H9 (cell line): ENCODE results near the gene PXT1. TPM values are rescaled to one million over a fixed set of nuclear protein-coding genes. Genes with fewer than 3 reads are reported as not detected.

ENCODE experiments used
- DNase-seq: peaks from one replicate; pipeline ENCODE4 v3.0.0-alpha.2; 2017
- H2AFZ ChIP-seq: one replicate; pipeline ENCODE4 v1.6.1; 2013; ENCODE audit warnings: mild to moderate bottlenecking, low read length, control low read depth, moderate library complexity
- H2AK5ac ChIP-seq: 2 replicates; pipeline ENCODE4 v1.6.1; 2013; ENCODE audit warnings: low read length, control low read depth, mixed read lengths; ENCODE audit not compliant: insufficient read length
- H2BK120ac ChIP-seq: one replicate; pipeline ENCODE4 v1.6.1; 2013; ENCODE audit warnings: low read depth, mild to moderate bottlenecking, low read length, control low read depth, inconsistent platforms; ENCODE audit not compliant: poor library complexity, severe bottlenecking
- H2BK12ac ChIP-seq: 2 replicates; pipeline ENCODE4 v1.6.1; 2013; ENCODE audit warnings: low read length, control low read depth, mixed read lengths, low read depth; ENCODE audit not compliant: insufficient read length
- H2BK15ac ChIP-seq: 2 replicates; pipeline ENCODE4 v1.6.1; 2013; ENCODE audit warnings: low read depth, low read length, control low read depth
- H2BK20ac ChIP-seq: one replicate; pipeline ENCODE4 v1.6.1; 2013; ENCODE audit warnings: low read depth, mild to moderate bottlenecking, low read length, control low read depth, inconsistent platforms; ENCODE audit not compliant: poor library complexity, severe bottlenecking
- H2BK5ac ChIP-seq: 2 replicates; pipeline ENCODE4 v1.6.1; 2013; ENCODE audit warnings: low read length, control low read depth, mixed read lengths; ENCODE audit not compliant: insufficient read length
- H3K14ac ChIP-seq: 2 replicates; pipeline ENCODE4 v1.6.1; 2013; ENCODE audit warnings: low read length, control low read depth; ENCODE audit not compliant: insufficient read depth
- H3K18ac ChIP-seq: 2 replicates; pipeline ENCODE4 v1.6.1; 2013; ENCODE audit warnings: low read depth, mild to moderate bottlenecking, mixed read lengths, low read length, control low read depth; ENCODE audit not compliant: insufficient read length
- H3K23ac ChIP-seq: 2 replicates; pipeline ENCODE4 v1.6.1; 2013; ENCODE audit warnings: low read length, control low read depth, mixed read lengths, low read depth; ENCODE audit not compliant: insufficient read length
- H3K23me2 ChIP-seq: 2 replicates; pipeline ENCODE4 v1.6.1; 2013; ENCODE audit warnings: low read depth, mild to moderate bottlenecking, mixed read lengths, low read length, control low read depth; ENCODE audit not compliant: insufficient read length, poor library complexity, severe bottlenecking
- H3K27ac ChIP-seq: 2 replicates; pipeline ENCODE4 v1.5.1; 2013; ENCODE audit warnings: low read length, control low read depth, mixed read lengths, low read depth; ENCODE audit not compliant: insufficient read length
- H3K27me3 ChIP-seq: 2 replicates; pipeline ENCODE4 v1.6.1; 2013; ENCODE audit warnings: low read length, control low read depth, inconsistent platforms; ENCODE audit not compliant: insufficient read depth
- H3K4ac ChIP-seq: 2 replicates; pipeline ENCODE4 v1.6.1; 2013; ENCODE audit warnings: low read depth, mild to moderate bottlenecking, control low read depth, inconsistent platforms, low read length, moderate library complexity
- H3K4me1 ChIP-seq: 2 replicates; pipeline ENCODE4 v1.6.1; 2013; ENCODE audit warnings: low read length, control low read depth, inconsistent platforms; ENCODE audit not compliant: insufficient read depth
- H3K4me2 ChIP-seq: 2 replicates; pipeline ENCODE4 v1.6.1; 2013; ENCODE audit warnings: low read length, control low read depth, mixed read lengths; ENCODE audit not compliant: insufficient read length, insufficient read depth
- H3K56ac ChIP-seq: 2 replicates; pipeline ENCODE4 v1.6.1; 2013; ENCODE audit warnings: low read depth, mild to moderate bottlenecking, mixed read lengths, low read length, control low read depth; ENCODE audit not compliant: insufficient read length
- H3K79me1 ChIP-seq: 2 replicates; pipeline ENCODE4 v1.6.1; 2013; ENCODE audit warnings: low read depth, mild to moderate bottlenecking, moderate library complexity, low read length, control low read depth, inconsistent platforms; ENCODE audit not compliant: insufficient read depth, poor library complexity, severe bottlenecking
- H3K79me2 ChIP-seq: 2 replicates; pipeline ENCODE4 v1.6.1; 2013; ENCODE audit warnings: low read length, control low read depth, inconsistent platforms; ENCODE audit not compliant: insufficient read depth
- H3K9ac ChIP-seq: 2 replicates; pipeline ENCODE4 v1.6.1; 2013; ENCODE audit warnings: low read length, control low read depth, mixed read lengths; ENCODE audit not compliant: insufficient read length; ENCODE audit errors: extremely low read depth
- H3K9me3 ChIP-seq: one replicate; pipeline ENCODE4 v1.6.1; 2013; ENCODE audit warnings: low read depth, low read length, inconsistent platforms; ENCODE audit not compliant: control insufficient read depth
- H3T11ph ChIP-seq: one replicate; pipeline ENCODE4 v1.6.1; 2013; ENCODE audit warnings: mild to moderate bottlenecking, low read length, control low read depth, inconsistent platforms
- H4K20me1 ChIP-seq: one replicate; pipeline ENCODE4 v1.6.1; 2013; ENCODE audit not compliant: control insufficient read depth, insufficient read length, insufficient read depth
- H4K5ac ChIP-seq: 2 replicates; pipeline ENCODE4 v1.6.1; 2013; ENCODE audit warnings: low read depth, mild to moderate bottlenecking, mixed read lengths, low read length, control low read depth; ENCODE audit not compliant: insufficient read length
- H4K8ac ChIP-seq: replicated peaks from 2 replicates; pipeline ENCODE4 v1.6.1; 2013; ENCODE audit warnings: low read length, control low read depth, mixed read lengths, low read depth; ENCODE audit not compliant: insufficient read length
- H4K91ac ChIP-seq: 2 replicates; pipeline ENCODE4 v1.6.1; 2013; ENCODE audit warnings: low read depth, mild to moderate bottlenecking, moderate library complexity, mixed read lengths, low read length, control low read depth; ENCODE audit not compliant: insufficient read length
- H3K27ac Mint-ChIP-seq, 3 experiments: 2 replicates in 2 of 3; 3 replicates in 1 of 3; pipeline ENCODE4 v1.8.0; 2020 to 2021; ENCODE audit warnings: mixed read lengths in 3 of 3, mild to moderate bottlenecking in 1 of 3, moderate library complexity in 1 of 3
- H3K27me3 Mint-ChIP-seq: 2 replicates; pipeline ENCODE4 v1.8.0; 2021; ENCODE audit warnings: low read depth, mild to moderate bottlenecking, moderate library complexity, mixed read lengths
- H3K36me3 Mint-ChIP-seq, 3 experiments: 2 replicates in 2 of 3; 3 replicates in 1 of 3; pipeline ENCODE4 v1.8.0; 2020 to 2021; ENCODE audit warnings: low read depth in 3 of 3, mixed read lengths in 3 of 3; ENCODE audit not compliant: insufficient read depth in 1 of 3
- H3K4me1 Mint-ChIP-seq, 2 experiments: 2 replicates each; pipeline ENCODE4 v1.8.0; 2020; ENCODE audit warnings: mixed read lengths in 2 of 2
- H3K4me3 Mint-ChIP-seq, 2 experiments: 2 replicates in 1 of 2; 3 replicates in 1 of 2; pipeline ENCODE4 v1.8.0; 2020 to 2021; ENCODE audit warnings: mild to moderate bottlenecking in 2 of 2, mixed read lengths in 2 of 2, moderate library complexity in 1 of 2
- H3K9me3 Mint-ChIP-seq, 2 experiments: 2 replicates in 1 of 2; 3 replicates in 1 of 2; pipeline ENCODE4 v1.8.0; 2020; ENCODE audit warnings: mild to moderate bottlenecking in 2 of 2, mixed read lengths in 2 of 2, moderate library complexity in 1 of 2
- CTCF ChIP-seq: fragments of 200-600 bp; sonication (generic); conservative IDR thresholded peaks from 3 replicates; pipeline ENCODE4 v1.8.0; 2021; ENCODE audit warnings: antibody characterized with exemption, mild to moderate bottlenecking
- WGBS: extraction: QIAGEN DNeasy Blood & Tissue Kit; methylation state at CpG from one replicate; pipeline ENCODE4 v1.1.7; 2013; ENCODE audit warnings: missing lambda C conversion rate, low lambda C conversion rate, mixed read lengths; ENCODE audit not compliant: insufficient read length; ENCODE audit errors: extremely low coverage; 5-methylcytosine and 5-hydroxymethylcytosine counted together
- total RNA-seq: library from RNA; stranded (reverse); gene quantifications from 2 replicates; pipeline ENCODE4 v1.2.1, GENCODE V29; 2021

The PXT1 gene
- total RNA-seq, 1 experiment from 2014 or later: not detected

DNA sequence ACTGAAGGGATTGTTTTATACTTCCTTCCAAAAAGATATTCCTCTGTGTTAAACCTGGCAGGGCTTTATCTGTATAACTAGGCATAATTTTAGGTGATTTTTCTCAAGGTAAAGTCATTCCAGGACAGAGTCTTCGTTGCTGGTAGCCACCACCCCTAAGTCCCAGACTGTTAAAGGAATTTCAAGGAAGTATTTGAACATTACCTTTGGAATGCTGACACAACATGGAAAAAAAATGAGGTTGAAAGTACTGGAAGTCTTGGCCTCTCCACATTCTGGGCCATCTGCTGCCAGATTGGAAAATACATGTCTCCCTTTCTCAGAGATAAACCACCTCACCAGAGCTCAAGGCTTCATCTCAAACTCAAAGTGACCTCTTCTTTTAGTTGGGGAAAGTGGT lies 28.2 kb downstream of the PXT1 start:
- H2AFZ ChIP-seq: no peak overlapping the region

More for the DNA sequence above, 28.2 kb downstream of the PXT1 start:
- Histone ChIP-seq H4K8ac (no peak overlapping the region), H3T11ph (no peak overlapping the region), H2BK5ac (no peak overlapping the region), H3K27me3 (no peaks in the 10 kb centered on the region), H3K18ac (no peak overlapping the region), H3K27ac (no peak overlapping the region), H3K4me1 (no peaks in the 10 kb centered on the region), H3K79me2 (no peaks in the 10 kb centered on the region), H2BK20ac (no peak overlapping the region), H3K23me2 (no peaks in the 10 kb centered on the region), H3K4me2 (no peak overlapping the region), H4K91ac (no peak overlapping the region), H4K5ac (no peak overlapping the region), H2BK120ac (no peak overlapping the region), H4K20me1 (no peaks in the 10 kb centered on the region), H3K14ac (no peak overlapping the region), H2BK12ac (no peak overlapping the region), H3K4ac (no peak overlapping the region), H2BK15ac (no peak overlapping the region), H3K79me1 (no peaks in the 10 kb centered on the region), H2AK5ac (no peak overlapping the region), H3K56ac (no peak overlapping the region), H3K9ac (no peak overlapping the region), H3K9me3 (no peaks in the 10 kb centered on the region), H3K23ac (no peak overlapping the region)
- DNase-seq: no peak
- no peak for TF ChIP-seq CTCF
- Mint-ChIP-seq H3K4me1 (no peaks in the 10 kb centered on the region), H3K4me3 (no peak overlapping the region), H3K36me3 (peaks cover 0 to 5% (median 0%) of the 10 kb centered on the region in 3 experiments; a peak in 3 of 7 replicates), H3K9me3 (peaks cover 8 to 9% of the 10 kb centered on the region in 2 experiments), H3K27me3 (no peaks in the 10 kb centered on the region; the same call in none of the 2 replicates), H3K27ac (no peak overlapping the region)
- WGBS: no CpG with 5 or more reads among the region's 1 CpG
